Daoy (cell line): Measurements from ENCODE around the gene ACO2. TPM values are rescaled to one million over a fixed set of nuclear protein-coding genes. Genes with fewer than 3 reads are reported as not detected.

Experiments used
- DNase-seq: peaks from one replicate; pipeline ENCODE4 v3.0.0-alpha.2; 2015; ENCODE audit warnings: low read depth
- total RNA-seq: library from RNA; depleted of rRNA; stranded (reverse); fragments of >200 nt; shearing (Covaris generic); gene quantifications from 2 replicates; pipeline ENCODE4 v1.2.3, GENCODE V29; 2014

Gene ACO2
- total RNA-seq, 1 experiment from 2014 or later = 43.5 TPM

DNA sequence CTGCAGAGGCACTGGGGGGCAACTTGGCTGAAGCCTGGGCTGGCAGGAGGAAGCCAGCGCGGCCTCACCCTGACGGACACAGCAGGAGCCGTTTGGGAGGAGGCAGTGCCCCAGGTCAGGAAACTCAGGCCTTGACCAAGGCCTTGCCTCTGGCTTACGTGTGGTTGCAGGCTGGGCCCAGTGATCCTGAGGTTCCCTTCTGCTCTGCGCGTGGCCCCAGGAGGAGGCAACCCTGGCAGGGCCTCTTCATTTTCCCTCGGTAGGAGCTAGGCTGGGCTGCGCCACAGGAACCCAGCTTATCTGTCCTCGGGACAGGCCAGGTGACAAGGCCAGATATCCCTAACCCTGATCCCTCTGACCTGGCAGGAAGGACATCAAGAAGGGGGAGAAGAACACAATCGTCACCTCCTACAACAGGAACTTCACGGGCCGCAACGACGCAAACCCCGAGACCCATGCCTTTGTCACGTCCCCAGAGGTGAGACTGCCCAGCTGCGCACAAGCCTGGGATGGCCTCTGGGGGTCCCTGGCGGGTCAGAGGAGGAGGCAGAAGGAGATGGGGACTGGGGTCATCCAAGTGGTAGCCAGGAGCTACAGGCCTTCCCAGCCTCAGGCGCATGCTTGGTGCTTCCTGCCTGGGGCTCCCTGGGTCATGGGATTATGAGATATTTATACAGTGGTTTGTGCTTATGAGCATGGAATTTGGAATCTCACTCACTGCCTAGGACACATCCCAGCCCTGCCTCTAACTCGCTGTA, 54.7 kb downstream of the ACO2 start:
- DNase-seq = no peak

DNA sequence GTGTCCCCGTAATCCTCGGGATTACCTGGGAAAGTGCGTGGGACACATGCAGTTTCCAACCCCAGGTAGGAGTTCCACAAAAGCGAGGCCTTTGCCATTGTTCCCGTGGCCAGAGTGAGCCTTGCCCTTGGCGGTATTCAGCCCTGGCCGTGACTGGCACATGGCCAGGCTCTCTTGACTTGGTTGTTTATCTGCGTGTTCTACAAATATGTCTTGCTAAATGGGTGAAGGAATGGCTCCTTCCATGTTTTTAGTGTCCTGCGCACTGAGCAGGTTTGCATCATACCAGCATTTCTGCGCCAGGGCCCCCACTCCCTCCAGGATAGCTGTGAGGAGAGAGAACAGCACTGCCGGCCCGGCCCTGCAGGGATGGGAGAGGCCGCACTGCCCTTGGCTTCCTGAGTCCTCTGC, 55.3 kb downstream of the ACO2 start:
- DNase-seq = no peak

DNA sequence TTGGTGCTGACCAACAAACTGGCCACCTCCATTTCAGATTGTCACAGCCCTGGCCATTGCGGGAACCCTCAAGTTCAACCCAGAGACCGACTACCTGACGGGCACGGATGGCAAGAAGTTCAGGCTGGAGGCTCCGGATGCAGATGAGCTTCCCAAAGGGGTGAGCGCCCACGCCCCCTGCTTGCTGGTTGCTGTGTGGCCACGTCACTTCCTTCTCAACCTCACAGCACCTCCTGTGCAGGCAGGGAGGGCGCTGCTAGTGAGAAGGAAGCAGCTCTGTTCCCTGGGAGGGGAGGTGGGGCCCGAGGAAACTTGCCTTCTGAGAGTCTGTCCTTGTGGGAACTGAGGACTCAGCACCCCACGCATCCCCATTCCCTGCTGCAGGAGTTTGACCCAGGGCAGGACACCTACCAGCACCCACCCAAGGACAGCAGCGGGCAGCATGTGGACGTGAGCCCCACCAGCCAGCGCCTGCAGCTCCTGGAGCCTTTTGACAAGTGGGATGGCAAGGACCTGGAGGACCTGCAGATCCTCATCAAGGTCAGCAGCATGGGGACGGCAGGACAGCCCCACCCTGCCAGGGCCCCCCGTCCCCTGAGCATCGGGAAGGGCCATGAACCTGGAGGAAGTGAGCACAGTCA, 56.0 kb downstream of the ACO2 start:
- DNase-seq = no peak

DNA sequence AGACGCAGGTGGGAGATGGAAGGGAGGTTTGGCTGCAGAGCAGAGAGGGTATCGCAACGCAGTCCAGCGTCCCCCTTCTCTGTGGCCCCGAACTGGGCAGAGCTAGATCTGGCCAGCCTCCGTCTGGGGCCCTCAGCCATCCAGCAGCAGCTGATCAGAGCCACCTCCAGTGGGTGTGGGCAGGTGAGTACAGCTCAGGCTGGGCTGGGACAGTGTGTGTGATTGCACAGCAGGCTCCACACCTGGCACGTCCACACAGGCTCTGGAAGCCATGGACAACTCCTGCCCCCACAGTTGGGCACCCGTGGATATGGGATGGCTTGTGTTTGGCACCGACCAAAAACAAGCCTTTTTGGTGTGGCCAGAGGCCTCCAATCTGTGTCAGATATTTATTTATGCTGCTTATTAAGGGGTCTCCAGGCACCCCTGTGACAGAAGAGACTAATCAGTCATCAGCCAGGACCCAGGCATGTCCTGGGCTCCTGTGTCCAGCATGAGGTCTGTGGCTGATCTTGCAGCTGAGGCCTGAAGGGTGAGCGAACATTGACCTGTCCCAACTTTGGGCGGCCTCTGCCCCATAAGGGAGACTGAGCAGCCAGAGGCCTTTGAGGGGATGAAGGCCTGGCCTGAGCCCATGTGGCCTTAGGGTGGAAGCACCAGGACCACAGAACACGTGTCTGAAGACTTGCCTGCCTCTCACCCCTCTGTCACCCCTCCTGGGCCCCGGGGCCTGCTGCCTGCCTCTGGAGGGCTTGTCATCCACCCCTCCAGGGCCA, 56.7 kb downstream of the ACO2 start:
- no peak for DNase-seq

DNA sequence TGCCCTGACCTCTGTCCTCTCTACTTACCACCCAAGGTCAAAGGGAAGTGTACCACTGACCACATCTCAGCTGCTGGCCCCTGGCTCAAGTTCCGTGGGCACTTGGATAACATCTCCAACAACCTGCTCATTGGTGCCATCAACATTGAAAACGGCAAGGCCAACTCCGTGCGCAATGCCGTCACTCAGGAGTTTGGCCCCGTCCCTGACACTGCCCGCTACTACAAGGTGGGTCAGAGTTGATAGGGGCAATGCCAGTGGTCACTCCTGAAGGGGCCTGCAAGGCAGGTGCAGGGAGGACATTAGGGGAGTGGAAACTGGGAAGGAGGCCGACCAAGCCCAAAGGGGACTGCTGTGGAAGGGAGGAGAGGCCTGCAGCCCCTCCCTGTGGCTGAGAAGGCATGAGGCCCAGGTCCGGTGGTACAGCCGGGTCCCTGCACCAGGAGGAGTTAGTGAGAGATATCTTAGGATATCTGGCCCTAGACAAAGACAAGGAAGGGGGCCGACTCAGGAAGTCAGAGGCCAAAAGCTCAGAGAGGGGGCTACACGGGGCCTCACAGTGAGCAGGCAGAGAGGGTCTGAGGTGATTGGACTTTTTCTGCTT, 57.4 kb downstream of the ACO2 start:
- DNase-seq = no peak

DNA sequence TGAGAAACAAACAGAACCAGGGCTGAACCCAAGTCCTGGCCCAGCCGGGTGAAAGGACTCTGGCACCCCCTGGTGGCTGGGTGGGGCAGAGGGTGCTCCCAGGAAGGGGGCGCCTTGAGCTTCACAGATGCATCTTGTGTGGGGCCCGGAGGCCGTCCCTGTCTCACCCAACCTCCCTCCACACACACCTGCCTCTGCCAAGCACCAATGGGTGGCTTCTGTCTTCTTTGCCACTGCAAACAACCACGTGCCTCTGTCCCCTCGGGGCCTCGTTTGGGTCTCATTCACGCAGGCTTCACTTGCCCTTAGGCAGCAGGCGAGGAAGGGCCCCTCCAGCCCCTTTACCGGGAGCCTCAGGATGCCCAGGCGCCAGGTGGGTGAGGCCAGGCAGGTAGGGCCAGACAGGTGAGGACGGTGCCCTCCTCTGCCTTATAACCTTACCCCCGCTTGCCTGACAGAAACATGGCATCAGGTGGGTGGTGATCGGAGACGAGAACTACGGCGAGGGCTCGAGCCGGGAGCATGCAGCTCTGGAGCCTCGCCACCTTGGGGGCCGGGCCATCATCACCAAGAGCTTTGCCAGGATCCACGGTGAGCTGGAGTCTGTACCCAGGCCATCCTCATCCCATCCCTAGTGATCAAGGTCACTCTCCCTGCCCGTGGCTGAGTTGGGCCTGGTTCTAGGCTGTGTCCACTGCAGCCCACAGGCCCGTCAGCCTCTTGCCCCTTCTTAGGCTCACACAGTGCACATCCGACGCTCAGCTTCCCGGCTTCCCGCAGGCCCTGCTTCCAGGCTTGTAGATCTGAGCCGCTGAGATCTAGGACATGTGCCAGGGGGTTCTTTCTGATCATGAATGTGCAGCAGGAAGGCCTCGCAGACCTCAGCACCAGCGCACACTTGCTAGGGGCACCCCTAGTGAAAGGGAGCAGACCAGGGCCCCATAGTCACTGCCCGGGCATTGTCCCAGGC, 58.2 kb downstream of the ACO2 start:
- DNase-seq = peak; percentile 41

DNA sequence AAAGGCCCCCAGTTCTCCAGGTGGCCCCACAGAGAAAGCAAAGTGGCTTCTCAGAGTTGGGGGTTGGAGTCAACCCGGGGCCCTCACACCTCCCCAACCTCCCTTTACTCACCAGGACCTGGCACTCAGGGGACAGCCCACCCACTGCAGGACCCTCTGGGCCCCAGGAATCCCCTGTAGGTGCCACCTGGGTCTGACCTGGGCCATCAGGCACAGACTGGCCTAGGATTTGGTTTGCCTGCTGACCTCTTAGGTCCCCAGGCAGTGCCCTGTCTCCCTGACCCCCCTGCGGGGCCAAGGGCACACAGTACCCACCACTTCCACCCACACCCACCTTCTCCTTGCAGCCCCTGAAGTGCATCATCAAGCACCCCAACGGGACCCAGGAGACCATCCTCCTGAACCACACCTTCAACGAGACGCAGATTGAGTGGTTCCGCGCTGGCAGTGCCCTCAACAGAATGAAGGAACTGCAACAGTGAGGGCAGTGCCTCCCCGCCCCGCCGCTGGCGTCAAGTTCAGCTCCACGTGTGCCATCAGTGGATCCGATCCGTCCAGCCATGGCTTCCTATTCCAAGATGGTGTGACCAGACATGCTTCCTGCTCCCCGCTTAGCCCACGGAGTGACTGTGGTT, 59.3 kb downstream of the ACO2 start:
- DNase-seq = no peak

DNA sequence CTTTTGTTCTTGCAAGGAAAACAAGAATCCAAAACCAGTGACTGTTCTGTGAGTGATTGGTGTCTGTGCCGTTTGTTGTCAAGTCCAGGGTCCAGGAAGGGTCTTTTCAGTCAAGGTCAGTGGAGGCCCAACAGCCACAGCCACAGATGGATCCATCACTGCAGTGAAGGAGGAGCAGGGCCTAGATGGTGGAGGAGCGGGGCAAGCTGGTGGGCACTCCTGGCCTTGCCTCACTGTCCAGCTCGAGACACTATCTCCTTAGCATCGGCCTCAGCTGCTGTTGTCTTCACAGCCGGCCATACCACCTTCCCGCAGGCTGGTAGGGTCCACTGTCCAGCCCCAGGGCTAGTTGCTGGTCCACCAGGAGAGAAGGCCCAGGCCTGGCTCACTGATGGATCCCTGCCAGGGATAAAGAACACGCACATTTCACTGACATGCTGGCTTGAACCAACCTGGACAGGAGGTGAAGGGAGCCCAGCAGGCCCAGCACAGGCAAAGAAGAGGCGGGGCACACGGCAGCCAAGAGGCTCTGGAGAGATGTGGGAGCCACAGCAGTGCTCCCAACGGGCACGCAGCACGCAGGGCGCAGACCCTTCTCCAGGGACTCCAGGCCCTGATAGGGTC, 60.1 kb downstream of the ACO2 start:
- no peak for DNase-seq

DNA sequence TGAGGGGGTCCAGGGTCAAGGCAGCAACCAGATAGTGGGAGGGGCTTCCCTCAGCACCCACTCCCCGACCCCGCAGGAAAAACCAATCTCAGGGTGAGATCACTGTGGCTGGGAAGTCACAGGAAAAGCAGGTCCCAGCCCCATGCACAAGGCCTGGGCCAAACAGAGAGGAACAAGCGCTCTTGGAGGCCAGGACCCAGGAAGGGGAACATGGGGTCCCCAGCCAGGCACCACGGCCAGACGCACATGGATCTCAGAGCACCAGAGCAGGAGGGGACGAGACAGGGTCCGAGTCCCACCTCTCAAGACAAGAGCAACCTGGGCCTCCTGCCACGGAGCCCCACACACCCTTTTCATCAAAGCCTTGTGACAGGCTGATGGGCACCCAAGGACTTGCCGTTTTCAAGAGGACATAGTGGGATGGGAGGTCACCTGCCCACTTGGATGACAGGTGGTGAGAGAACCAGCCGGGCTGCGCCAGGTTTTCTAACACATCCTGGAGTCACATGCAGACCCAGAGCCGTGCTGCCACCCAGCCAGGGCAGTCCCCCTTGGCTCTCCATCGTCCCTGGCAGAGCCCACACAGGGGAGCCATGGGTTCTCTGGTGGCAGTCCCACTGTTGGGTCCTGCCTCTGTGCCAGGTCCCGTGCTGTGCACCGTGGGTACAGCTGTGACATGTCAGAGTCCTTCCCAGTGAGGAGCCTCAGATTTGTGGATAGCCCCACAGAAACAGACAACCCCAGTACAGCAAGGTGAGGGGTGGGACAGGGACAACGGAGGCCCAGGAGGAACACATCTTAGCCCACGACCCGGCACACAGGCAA, 62.2 kb downstream of the ACO2 start:
- DNase-seq = no peak

DNA sequence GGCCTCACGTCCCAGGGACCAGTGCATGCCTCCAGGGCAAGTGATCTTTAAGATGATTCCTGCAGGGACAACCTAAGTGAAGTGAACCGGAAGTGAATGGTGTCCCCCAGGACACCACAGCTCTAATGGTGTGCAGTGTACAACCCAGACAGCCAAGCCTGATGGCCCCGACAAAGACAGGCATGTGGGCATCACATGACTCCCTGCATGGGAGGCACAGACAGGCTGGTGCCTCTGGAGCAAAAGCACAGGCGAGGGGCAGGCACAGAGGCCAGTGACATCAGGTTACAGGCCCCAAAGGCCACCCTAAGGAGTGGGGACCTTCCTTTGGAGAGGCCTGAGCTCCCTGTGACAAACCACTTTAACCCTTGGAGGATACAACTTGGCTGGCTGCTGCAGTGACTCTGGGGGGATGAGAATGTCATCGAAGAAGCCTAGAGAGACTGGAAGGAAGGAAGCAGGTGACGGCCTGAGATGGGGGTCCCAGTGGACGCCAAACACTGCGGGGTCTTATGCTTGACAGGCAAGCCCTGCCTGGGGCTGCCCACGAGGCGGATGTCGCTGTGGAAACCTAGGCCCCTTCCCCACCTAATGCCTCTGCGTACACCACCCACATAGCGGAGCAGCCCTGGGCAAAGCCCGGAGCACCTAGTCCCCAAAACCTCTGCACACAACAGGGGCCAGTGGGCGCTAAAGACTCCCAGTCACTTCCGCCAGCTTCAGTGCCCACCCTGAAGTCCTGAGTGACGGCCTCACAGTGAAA, 63.0 kb downstream of the ACO2 start:
- DNase-seq = no peak

DNA sequence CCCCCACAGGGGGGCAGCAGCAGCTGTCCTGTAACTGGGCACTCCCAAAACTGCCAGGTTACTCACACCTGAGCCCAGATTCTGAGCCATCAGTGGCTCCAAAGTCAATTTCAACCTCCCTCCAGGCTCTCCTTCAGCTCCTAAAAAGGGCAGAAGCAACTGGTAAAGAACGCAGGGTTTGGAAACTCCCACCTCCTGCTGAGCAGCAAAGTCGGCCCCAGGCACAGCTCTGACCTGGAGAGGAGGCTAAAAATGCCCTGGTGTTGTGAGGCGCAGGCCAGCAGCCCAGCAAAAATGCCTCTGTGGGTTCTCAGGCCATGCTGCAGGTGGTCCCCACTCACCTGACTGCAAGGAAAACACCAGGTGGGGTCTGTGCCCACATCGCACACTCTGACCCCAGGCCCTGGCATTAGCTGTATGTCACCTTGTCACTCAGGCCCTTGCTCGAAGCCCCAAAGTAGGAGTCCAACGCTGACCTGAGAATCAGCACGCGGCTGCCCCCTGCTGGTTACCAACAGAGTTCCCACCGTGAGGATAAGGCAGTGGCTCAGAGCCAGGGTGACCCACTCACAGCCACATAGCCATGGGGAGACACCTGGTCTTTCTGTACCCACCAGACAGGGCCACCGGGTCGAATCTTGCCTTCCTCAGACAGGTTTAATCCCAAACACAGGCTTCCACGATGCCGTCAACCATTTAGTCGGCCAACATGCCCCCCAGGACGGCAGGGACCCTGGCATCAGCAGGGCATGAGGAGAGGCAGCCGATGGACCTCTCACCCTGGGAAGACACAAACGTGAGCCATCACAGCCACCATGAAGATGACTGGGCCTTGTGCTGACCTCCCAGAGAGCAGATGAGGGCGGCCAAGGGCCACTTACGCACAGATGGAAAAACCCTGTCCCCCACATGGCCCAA, 64.2 kb downstream of the ACO2 start:
- peak; percentile 70 for DNase-seq

DNA sequence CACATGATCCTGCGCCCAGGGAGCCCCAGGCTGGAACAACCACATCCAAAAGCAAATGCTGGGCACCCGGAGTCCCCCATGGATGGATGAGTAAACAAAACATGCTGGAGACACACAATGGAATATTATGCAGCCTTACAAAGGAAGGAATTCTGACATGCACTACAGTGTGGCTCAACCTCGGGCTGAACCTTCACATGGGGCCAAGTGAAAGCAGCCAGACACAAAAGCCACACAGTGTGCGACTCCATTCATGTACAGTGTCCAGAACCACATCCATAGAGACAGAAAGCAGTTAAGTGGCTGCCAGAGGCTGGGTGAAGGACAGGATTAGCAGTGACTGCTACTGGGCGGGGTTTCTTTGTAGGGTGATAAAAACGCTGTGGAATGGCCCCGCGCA, 65.3 kb downstream of the ACO2 start:
- no peak for DNase-seq

DNA sequence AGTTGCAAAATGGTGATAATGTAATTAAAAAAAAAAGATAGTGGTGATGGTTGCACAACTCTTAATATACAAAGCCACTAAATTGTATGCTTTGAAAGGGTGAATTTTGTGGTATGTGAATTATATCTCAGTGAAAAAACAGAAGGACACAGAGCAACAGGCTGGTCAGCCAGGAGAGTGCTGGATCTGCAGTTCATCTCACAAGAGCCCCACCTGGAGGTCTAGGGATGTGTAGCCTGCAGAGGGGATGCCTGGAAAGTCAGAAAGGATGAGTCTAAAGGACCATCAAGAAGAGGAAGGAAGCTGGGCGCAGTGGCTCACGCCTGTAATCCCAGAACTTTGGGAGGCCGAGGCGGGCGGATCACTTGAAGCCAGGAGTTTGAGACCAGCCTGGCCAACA, 66.3 kb downstream of the ACO2 start:
- DNase-seq = no peak

DNA sequence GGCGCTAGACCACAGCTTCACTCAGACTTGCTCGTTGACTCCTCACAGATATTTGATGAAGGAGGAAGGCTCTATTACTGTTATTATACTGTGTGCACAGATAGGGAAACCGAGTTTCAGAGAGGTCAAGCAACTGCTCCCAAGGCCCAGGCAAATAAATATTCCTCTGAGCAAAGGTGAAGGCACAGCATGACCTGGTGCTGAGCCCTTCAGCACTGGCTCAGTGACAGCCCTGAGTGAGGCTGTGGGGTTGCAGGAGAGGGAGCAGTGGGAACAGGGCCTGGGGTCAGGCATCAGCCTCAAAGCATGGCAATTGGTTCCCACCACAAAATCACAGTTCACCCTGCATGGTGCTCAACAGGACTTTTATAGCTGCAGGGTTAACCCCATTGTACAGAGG, 68.3 kb downstream of the ACO2 start:
- DNase-seq = no peak

DNA sequence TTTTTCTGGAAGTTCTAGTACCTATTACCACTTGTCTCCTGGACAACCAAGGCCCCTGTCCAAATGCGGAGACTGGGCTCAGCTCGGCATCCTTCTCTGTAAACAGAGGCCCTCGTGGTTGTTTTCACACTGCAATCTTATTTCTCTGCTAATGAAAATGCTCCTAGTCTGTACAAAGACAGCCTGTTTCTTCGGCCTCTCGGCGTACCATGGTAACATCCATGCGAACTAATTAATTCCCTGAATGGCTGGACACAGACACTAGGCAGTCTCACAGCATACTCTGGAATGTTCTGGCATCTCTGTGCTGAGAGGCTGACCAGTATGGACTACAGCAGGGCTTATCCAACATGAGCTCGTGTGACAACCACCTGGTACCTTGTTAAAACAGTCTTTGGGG, 69.7 kb downstream of the ACO2 start:
- no peak for DNase-seq

DNA sequence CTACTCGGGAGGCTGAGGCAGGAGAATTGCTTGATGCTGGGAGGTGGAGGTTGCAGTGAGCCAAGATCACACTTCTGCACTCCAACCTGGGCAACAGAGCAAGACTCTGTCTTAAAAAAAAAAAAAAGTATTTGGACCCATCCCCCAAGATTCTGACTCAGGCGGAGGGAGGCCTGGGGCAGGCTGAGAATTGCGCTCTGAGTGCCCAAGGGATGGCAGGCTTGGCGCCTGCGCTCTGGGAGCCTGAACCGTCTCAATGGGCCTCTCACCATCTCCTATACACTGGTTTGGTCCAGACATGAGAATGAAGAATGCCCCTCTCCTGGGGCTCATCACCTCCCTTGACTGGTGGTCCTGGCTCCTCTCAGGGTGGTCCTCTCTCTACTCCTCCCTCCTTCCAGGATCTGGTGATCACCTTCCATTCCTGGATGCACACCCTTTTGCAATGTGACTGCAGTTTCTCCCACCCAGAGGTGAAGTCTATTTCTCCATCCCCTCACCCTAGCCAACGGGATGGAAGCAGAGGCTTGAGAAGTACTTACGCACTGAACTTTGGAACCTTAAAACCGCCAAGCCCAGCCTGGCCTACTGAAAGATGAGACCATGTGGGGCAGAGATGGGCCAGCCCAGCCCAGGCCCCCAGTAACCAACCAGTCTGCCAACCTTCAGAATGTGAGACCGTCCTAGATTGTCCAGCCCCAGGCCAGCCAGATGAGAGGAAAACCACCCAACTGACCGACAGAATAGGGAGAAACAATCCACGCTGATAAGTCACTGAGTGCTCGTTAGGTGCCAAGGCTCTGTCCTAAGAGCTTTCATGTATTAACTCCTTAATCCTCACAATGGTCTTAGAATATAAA, 70.5 kb downstream of the ACO2 start:
- DNase-seq = no peak

DNA sequence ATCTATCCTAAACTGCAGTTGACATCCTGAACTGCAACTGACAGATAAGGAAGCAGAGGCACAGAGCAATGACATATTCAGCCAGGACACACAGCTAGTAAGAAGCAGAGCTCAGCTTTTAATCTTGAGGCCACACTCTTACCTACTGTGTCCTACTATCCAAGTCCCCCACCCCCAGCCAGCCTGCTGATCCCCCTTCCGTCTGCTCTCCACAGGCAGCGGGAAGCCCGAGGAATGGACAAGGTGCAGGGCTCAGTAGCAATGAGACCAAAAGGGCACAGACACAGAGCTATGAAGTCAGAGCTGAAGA, 71.0 kb downstream of the ACO2 start:
- DNase-seq = no peak
